Anterior cingulate cortex (tissue), 58 donors: ENCODE results near the gene SORBS1.

ENCODE experiments used
- DNase-seq, 58 donors: peaks; one replicate each; lab custom pipeline; 2025; lab: John Stamatoyannopoulos, UW

The SORBS1 gene

DNA sequence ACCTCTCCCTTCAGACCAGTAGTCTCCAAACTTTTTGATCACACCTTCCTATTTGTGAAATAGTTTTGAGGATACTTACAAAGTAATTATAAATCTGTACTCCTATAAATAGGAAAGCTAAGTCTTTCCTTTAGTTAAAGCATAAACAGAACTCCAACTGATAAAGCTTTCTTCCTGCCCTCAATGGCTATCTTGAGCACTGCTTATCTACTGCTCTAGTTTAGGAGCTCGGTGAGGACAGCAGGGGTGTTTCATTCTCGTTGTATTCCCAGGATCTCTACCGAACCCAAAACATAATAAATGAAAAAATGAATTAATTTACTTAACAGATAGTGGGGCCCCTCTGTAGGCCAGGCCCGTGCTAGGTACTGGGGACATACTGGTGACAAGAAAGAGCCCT is 17.7 kb downstream of the SORBS1 start:
- no peak for DNase-seq

DNA sequence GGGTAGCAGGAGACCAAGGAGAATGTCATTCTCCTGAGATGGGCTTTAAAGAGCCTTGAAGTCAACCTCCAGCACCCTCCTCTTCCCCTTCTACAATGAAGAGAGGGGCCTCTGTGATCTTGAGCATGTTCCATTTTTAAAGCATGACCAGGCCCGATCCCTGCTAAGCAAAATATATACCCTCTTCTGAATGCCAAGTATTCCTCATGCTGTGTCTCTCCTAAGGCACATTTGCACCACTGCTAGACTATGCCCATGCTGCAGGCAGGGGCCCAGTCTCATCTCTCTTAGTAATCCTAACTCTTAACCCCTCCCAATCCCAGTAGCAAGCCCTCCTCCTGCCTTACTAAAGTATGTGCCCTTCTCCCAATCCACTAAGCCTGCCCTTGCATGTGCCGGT is 18.4 kb downstream of the SORBS1 start:
- DNase-seq, result no peak

DNA sequence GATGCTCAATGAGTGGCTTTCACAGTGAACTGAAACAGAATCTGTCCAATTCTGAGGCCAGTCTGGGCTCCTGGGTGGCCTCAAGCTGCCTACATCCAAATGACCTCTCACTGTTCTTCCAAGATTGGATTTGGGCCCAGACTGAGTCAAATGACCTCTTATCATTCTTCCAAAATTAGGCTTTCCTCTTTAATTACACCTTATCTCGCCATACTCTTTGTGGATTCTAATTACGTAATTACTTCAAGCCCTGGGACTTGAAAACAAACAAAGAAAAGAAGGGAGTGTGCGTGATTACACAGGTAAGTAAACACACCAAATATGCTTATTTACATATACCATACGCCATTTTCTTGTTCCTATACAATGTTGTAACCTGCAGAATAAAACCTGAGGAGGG is 18.8 kb downstream of the SORBS1 start:
- DNase-seq, result no peak

DNA sequence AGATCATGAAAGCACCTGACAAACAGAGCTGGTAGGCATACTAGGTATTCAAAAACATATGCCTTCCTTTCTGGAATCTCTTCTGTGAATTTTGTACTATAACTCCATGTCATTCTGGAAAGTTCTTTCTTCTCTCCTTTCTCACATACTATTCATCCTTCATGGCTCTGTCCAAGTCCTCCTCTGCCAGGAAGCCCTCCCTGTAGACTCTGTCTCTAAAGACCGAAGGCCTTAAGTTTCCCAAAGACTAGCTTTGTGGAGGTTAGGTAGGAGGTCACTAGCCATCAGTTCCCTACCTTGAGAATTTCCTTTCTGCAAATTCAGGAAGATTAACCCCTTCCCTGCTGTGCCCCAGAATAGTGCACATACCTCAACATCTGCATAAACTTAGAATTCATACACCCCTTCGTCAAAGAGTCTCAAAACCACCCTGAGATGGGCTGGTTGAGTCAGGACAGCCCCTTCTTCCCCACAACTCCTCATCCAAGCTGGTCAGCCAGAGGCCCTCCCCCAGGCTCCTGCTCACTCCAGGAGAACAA is 20.6 kb downstream of the SORBS1 start:
- DNase-seq, result no peak

DNA sequence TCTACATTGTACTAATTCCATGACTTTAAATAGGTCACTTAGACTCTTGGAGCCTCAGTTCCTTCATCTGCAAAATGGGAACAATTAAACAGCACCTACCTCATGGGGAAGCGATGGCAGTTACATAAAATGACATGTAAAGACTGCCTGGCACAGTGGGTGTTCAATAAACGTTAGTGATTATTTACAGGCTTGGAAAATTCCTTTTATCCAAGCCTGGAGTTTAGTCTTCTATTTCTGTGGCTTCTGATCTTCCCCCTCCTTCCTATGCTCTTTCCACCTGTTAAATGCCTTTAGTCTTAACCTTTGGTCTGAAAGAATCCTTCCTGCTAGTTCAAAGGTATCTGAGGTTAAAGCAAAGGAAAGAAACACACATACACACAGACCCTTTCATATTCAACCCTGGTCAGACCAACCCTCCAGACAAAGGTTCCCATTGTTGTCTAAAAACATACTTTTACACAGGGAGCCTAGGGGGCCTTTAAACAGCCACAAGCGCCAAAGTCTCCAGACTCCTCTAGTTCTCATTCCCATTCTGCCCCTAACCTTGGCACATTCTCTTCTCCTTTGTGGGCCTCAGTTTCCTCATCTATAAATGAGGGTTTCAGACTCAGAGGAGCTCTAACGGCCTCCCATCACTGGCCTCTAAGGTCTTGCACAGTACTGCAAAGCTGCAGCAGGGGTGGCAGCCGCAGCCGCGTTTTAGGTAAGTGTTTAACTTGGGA is 21.4 kb downstream of the SORBS1 start:
- DNase-seq, result no peak

DNA sequence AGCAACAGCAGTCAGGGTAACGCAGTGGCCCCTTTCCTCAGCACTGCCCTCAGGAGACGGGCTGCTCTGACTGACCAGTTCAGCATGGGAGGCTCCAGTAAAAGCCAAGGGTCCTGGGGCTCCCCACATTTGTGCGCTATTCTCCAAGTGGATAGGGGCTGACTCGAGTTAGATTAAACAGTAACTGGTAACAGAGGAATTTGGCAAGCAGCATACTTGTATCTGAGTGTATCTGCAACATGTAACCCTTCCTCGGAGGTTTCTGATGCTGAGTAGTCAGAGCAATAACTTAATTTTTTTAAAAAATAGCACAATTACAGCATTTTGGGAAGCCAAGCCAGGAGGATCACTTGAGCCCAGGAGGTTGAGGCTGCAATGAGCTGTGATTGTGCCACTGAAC is 22.8 kb downstream of the SORBS1 start:
- no peak for DNase-seq

DNA sequence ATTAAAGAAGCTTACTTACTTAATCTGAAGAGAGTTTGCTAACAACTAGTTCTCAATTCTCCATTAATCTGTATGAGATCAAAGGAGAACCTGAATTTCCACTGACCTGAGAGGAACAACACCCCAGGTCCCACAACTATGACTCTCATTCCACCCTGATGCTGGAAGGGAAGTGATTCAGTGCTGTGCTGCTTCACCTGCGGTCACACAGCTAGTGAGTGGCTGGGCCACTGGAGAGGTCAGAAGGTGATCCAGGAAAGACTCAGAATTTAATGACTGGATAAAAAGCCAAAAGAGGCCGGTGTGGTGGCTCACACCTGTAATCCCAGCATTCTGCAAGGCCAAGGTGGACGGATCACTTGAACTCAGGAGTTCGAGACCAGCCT is 23.6 kb downstream of the SORBS1 start:
- DNase-seq, result no peak

DNA sequence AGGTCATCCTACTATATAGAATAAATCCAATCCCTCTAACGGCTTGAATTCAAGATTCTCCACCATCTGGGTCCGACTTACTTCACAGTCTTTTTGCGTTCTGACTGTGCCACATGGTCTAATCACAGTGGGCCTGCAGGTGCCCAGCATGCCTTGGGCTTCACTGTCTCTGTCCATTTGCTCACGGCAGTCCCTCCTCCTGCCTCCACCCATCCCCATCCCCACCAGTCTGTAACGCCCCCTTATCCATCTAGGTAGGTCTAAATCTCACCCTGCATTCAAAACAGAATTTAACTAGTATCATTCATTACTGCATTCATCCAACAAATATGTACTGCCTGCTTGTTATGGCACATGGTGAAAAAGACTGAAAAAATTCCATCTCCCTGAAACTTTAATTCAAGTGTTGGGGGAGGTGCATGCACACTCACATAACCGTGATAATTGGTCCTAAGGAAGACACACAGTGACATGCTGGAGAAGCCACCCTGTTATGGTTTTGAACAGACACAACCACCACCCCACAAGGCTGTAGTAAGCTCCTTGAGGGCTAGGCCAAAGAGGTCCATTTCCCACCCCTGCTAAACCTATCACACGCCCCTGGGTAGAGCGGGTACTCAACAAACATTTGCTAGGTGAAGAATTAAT is 24.2 kb downstream of the SORBS1 start:
- no peak for DNase-seq

DNA sequence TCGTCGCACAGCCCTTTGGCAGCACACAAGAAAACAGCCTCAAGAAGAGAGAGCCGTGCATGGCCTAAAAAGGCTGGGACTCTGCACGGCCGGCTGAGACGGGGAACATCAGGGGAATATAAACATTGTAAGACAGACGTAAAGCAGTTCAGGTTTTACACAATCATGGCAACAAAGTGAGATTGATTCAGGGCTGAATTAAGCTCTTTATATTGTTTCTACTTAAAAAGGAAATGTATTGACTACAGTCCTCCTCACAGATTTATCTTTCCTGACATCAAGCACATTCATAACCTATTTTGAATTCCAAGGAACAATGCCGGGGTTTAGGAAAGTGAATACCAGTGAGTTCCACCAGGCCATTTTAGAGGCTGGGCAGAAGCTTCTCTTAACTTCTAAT is 25.2 kb downstream of the SORBS1 start:
- no peak for DNase-seq

DNA sequence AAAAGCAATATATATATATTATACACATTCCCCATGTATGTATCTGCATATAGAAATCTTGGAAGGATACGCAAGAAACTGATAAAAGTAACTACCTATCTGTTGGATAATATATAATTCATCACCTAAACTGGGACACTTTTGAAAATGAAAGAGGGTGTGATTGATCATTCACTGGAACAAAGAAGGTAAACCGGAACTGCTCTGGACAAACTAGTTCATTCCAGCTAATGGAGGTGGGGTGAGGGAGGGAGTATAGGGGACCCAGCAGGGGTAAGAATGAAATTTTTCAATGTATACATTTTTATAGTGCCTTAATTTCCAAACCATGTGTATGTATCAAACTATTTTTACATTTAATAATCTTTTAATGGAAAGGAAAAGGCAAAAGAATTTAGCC is 25.6 kb downstream of the SORBS1 start:
- no peak for DNase-seq

DNA sequence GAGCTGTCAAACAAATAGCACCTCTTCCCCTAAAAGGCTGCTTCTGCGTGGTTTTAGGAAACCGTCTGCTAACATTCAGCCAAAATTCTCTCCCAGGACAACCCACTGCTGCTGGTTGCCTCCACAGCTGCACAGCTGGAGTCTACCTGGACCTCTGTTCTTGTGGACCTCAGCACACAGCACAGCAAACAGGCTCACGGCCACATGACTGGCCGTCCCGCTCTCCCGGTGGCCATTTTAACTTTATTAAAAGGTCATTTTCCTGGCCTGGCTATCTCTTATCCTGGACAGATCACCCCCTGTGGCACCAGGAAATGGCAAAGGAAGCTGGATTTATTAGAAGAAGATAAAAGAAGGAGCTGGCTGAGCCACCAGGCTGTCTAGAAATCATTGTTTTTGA is 27.6 kb downstream of the SORBS1 start:
- no peak for DNase-seq

DNA sequence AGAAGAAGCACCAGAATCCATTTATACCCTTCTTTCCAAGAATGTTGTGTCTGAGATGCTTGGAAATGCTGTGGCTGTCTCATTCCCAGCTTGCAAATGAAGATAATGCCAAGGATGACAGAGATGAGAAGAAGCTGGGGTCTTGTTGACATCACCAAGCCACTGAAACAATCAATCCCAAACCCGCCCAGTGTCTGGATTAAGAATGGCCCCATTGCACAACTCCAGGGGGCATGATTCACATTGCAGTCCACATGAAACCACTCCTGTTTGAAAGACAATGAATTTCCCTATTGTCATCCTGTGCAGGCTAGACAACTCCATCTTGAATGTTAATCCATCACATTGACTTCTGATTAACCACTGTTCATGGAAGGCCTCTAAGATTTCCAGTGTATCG is 28.6 kb downstream of the SORBS1 start:
- DNase-seq, result no peak

DNA sequence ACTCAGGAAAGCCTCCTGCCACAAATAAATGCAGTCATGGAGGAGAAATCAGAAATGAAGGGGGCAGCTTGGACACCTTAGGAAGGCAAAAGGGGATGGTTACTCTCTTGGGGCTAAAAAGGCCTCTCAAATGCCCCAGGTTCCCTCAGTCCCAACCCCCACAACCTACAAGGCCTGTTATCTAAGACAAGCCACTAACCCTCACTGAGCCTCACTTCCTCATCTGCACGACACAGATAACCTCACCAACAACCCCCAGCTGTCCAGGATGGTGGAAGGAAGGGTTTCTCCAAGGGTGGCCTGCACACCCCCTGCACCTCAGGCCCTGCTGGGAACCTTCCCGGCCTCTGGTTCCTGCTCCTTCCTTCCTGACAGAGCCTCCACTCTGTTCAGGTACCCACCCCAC is 29.2 kb downstream of the SORBS1 start:
- DNase-seq, result no peak

DNA sequence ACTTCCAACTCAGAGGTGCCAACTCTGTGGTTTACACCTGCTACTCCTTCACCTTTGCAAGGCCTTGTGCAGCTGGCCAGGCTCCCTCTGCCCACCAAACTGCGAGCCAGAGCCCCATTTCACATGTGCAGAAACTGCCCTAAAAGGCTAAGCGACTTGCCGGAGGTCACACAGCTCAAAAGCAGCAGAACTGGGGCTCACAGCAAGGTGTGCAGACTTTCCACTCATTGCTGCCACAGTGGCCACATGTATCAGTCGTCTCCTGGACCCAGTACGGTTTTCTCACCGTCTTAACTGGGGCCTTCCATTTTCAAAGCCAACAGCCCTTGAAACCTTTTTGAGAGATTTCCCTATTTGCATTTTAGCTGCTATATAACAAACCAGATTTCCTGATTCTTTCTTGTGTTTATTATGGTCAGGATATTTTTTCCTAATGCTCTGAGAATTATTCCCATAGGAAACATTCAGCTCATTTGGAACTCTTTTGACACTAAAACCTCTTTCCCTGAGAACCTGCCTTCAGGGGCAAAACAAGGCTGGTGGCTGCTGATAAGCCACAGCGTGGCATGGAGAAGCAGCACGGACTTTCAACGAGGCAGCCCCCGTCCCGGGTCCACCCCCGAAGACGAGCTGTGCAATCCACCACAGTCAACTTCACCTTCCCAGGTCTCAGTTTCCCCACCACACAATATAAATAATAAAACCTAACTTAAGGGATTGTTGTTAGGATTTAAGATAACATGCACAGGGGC is 29.9 kb downstream of the SORBS1 start:
- no peak for DNase-seq

DNA sequence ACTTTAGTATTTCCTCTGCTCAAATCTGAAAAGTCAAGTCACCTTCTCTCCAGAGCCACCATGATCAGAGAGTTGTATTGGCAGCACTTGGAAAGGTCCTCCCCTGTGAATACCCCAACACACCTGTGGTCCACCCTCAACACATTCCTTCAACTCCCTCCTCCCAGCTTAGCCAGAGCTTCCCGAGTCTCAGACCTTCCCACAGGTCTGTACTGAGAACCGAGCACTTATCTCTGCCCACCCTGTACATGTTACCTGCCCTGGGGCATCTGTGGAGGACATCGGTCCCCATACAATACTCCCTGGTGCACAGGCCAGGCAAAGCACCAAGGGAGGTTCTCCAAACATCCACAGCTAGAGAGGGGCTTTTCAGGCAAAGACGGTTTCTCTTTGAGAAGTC is 30.6 kb downstream of the SORBS1 start:
- DNase-seq, result no peak

DNA sequence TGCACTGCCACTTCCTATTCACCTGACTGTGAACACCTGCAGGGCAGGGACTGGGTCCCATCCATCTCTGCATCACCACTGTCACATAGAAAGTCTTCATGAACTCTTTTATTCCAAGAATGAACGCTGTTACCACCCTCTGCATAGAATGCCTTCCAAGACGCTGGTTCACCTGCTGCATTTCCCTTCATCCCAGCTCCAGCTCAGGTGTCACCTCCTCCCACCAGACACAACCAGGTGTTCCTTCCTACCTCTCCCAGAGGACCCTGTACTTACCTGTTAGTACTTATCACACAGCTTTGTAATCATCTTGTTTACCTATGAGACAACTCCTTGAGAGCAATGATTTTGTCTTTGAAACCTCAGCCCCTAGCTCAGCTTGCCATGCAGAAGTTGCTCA is 31.1 kb downstream of the SORBS1 start:
- DNase-seq, result no peak

DNA sequence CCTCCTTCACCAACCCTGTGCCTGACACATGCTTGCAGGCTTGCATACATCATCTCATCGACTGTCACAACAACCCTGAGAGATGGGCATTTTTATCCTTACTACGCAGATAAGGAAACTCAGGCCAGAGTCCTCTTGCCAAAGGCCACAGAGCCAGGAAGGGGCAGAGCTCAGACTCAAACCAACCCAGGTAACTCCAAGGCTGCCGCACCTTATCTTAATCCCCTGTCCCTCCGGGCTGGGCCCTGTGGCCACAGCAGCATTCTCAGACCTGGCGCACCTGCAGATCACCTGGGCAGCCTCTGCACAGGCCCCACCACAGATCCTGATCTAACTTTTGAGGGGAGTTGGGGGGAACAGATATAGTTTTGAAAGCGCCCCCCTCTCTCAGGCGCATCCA is 35.1 kb downstream of the SORBS1 start:
- DNase-seq, result no peak

DNA sequence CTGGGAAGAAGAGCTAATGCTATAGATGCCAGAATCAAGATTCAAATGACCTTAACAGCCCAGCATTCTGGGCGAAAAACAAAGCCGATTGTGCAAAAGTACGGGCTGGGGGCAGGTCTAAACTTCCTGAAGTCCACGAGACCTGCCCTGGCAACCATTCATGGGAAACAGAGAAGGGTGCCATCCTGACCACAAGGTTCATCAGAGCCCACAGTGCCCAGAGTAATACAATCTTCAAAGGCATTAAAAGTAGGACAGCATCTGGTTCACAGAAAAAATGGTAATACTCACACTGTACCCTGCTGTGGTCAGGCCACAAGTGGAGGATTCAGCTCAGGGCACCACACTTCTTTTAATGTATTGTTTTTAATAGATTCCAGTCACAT is 36.1 kb downstream of the SORBS1 start:
- DNase-seq, result no peak

DNA sequence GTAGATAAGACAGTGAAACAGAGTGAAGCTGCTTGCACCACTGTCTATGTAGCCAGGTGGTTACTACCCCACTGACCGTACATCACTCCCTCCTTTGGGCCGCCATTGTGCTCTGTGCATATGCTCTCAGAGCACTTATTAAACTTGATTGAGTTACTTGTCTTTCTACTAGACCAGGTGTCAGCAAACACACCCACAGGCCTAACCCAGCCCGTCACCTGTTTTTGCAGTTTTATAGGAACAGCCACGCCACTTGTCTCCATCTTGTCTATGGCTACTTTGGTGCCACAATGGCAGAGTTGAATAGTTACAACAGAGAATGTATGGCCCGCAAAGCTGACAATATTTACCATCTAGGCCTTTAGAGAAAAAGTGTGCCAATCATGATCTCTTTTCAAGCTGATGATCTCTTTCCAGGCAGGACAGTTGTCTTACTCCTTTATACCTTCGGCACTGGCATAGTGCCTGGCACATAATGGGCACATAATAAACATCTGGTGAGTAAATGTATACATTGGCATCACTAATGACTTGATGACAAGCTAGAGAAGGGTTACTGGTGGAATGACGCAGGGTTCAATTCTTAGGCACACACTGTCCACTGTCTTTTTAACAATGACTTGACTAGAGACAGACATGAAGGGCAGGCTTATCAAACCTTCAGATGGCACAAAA is 36.7 kb downstream of the SORBS1 start:
- no peak for DNase-seq

DNA sequence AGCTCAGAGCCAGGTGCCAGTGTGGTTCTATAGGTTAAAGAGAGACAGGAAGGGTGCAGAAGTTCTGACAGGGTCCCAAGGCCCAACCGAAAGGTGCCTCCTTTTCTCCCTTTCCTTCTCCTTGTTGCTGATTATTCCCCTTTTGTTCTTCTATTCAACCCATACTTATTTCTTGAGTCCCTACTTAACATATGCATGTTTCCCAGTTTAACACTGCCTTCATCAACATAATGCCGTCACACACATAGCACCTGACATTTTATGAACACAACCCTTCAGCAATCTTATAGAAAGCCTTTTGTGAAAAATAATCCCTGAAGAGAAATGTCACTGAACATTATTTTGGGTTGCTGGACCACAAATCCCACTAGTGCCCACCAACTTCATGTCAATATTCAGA is 39.1 kb downstream of the SORBS1 start:
- no peak for DNase-seq

DNA sequence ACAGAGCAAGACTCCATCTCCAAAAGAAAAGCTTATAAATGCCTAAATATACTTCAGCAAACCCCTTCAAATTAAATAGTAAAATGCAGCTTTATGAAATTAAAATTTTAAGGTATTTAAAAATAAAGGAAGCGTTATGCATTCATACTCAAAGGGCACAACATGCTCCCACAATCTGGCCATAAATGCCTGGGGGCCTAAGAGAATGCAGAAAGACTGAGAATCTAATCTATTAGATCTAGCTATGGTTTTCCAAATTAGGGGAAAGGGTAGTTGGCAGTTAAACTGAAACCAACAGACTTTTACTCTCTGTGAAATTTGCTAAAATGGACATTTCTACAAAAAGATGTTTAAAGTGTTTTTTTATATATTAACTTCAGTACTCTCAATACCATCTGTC is 40.6 kb downstream of the SORBS1 start:
- DNase-seq, result no peak
